Cardiac fibroblast (primary cell): ENCODE data around the gene UAP1.

Experiments
- DNase-seq, 2 donors: peaks; one replicate each; pipeline versions ENCODE4 v3.0.0 to v3.0.0-alpha.2; 2010; ENCODE audit warnings: low read depth in 2 of 2
- H3K4me3 ChIP-seq, 2 donors: replicated peaks in 1 of 2; 1 replicate in 1 of 2; 2 replicates in 1 of 2; pipeline ENCODE4 v1.5.1; 2011; ENCODE audit warnings: low read depth in 2 of 2, low read length in 2 of 2, mild to moderate bottlenecking in 2 of 2, moderate library complexity in 1 of 2
- TF ChIP-seq, protein P1 (sequence below): IDR thresholded peaks from one replicate; pipeline ENCODE4 v1.5.1; 2011; ENCODE audit warnings: low read depth, mild to moderate bottlenecking, low read length, inconsistent platforms

The UAP1 gene

DNA sequence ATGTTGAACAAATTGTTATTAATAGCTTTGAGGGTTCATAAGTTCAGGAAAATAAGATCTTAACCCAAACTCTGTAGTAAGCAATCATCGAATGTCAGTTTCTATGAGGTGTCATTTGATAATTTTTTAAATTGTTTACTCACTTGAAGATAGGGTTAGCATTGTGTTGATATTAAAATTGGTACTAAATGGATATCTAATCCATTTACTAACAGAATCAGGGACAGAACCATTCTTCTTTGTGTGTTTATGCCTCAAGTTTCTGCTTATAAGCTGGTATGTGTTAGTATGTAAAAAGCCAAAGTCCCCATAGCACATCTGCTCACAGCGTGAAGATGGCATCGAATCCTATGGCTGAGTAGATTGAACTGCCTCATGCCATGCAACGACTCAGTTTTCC is 84.1 kb downstream of the UAP1 start:
- no peak overlapping the region for H3K4me3 ChIP-seq
- TF ChIP-seq, protein P1, sequence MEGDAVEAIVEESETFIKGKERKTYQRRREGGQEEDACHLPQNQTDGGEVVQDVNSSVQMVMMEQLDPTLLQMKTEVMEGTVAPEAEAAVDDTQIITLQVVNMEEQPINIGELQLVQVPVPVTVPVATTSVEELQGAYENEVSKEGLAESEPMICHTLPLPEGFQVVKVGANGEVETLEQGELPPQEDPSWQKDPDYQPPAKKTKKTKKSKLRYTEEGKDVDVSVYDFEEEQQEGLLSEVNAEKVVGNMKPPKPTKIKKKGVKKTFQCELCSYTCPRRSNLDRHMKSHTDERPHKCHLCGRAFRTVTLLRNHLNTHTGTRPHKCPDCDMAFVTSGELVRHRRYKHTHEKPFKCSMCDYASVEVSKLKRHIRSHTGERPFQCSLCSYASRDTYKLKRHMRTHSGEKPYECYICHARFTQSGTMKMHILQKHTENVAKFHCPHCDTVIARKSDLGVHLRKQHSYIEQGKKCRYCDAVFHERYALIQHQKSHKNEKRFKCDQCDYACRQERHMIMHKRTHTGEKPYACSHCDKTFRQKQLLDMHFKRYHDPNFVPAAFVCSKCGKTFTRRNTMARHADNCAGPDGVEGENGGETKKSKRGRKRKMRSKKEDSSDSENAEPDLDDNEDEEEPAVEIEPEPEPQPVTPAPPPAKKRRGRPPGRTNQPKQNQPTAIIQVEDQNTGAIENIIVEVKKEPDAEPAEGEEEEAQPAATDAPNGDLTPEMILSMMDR, result no peak
- no peak for DNase-seq

DNA sequence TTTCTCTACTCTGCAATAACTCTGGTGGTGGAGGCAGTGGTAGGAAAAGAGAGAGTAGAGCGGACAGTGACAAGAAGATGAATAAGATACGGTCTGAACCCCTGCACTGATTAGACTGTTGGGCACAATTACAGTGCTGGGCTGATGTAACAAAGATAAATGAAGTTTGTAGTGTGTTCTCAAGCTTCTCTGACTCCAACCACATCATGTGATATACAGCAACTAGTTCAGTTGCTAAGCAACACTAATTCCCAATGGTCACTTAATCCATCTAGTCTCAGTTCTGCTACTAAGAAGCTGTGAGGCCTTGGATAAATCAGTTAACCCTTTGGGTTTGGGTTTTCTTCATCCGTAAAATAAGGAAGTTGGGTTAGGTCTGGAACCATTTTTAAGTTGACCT is 88.1 kb downstream of the UAP1 start:
- H3K4me3 ChIP-seq, result no peak overlapping the region
- TF ChIP-seq, protein P1, result no peak
- no peak for DNase-seq
